Kidney glomerular epithelial cell (primary cell): ENCODE measurements around the gene RTN4.
"Not testable (repeated sequence)": the region's sequence is repeated elsewhere in the genome, so short reads cannot be mapped to it uniquely, and the experiment has no call there.

Experiments used
- DNase-seq: peaks from one replicate; lab custom pipeline; 2025; lab: John Stamatoyannopoulos, UW

The RTN4 gene, protein sequence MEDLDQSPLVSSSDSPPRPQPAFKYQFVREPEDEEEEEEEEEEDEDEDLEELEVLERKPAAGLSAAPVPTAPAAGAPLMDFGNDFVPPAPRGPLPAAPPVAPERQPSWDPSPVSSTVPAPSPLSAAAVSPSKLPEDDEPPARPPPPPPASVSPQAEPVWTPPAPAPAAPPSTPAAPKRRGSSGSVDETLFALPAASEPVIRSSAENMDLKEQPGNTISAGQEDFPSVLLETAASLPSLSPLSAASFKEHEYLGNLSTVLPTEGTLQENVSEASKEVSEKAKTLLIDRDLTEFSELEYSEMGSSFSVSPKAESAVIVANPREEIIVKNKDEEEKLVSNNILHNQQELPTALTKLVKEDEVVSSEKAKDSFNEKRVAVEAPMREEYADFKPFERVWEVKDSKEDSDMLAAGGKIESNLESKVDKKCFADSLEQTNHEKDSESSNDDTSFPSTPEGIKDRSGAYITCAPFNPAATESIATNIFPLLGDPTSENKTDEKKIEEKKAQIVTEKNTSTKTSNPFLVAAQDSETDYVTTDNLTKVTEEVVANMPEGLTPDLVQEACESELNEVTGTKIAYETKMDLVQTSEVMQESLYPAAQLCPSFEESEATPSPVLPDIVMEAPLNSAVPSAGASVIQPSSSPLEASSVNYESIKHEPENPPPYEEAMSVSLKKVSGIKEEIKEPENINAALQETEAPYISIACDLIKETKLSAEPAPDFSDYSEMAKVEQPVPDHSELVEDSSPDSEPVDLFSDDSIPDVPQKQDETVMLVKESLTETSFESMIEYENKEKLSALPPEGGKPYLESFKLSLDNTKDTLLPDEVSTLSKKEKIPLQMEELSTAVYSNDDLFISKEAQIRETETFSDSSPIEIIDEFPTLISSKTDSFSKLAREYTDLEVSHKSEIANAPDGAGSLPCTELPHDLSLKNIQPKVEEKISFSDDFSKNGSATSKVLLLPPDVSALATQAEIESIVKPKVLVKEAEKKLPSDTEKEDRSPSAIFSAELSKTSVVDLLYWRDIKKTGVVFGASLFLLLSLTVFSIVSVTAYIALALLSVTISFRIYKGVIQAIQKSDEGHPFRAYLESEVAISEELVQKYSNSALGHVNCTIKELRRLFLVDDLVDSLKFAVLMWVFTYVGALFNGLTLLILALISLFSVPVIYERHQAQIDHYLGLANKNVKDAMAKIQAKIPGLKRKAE

DNA sequence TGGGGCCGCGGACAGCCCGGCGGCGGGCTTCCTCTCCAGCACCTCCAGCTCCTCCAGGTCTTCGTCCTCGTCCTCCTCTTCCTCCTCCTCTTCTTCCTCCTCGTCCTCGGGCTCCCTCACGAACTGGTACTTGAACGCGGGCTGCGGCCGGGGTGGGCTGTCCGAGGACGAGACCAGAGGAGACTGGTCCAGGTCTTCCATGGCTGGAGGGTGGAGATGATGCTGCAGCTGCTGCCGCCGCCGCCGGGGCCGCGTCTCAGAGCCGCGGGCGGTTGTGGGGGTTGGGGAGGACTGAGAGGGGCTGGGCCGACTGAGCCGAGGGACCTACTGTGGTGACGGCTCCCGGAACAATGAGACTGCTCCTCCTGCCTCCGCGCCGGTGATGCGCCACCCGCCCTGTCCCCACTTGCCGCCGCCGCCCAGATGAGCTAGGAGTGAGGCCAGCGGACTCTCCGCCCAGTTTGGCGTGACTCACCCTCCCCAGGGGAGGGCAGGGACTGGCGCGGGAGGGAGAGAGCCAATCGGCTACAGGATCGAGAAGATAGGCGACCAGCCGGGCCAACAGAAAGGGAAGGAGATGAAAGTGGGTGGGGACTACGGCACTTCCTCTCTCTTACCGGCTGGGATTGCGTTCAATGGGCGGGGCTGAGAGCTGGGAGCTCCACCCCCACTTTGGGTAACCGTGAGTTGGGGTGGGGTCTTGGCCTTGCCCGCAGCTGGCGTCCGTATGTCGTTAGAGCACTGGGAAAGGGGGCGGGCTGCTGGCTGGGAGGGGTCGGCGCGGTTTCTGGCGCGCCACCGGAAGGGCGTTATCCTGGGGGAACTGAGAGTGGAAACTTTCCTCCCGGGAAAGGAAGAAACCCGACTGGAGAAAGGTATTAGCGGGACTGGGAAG, at the start of gene RTN4:
Gene RTN4 (minus strand): TSS at position 352 of the 895 bp plus-strand sequence. CDS start 151 bp downstream, at position 201.
- DNase-seq = peak; percentile 98

DNA sequence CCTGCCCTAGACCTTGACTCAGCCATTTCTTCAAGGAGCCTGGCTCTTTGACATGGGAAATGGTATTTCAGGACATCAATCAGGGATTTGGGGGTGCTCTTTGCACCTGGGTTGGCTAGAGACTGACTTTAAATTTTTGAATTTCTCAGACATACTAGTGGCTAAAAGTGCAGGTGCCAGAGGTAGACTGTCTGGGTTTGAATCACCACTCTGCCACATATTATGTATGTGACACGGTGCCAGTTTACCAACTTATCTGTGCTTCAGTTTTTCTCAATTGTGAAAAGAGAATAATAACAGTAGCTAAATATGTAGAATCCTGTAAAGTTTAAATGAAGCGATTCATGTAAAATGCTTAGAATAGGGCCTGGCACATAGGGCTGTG, 49.2 kb upstream of the RTN4 start:
- no peak for DNase-seq

DNA sequence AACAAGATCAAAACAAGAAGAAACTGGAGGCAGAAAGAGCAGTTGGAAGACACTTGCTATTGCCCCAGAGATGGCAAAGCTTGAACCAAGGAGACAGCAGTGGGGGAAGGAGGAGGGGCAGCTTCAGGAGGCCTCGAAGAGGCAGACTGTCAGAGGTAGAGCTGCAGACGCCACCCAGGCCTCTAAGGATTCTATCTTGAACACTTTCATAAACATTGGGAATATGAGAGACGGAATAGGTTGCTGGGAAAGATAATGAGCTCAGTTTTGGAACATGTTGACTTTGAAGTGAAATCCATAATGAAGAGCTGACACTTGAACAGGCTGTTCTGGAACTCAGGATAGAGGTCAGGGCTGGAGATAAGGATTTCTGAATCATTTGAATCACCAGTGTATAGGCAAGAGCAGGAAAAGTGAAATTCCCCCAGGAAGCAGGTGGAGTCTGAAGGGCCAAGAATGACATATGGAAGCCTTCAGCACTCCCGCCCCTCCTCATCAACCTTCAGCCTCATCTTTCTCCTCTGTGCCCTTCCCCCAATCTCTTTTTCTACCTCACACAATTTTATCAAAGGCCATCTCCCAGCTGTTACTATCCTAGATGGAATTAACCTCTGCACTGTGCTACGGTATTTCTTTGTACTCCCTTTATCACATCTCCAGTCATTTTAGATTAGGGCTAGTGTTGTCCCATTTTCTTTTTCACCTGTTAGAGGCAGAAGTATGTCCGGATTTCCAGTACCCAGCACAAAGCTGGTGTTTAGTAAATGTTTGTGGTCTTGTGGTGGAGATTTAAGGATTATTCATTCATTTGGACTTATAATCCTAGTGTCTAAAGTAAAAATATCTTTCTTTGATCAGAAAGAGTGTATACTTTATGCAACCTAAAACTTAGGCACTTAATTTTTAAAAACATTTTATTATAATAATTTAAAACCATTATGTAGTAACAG, 47.5 kb upstream of the RTN4 start:
- no peak for DNase-seq

DNA sequence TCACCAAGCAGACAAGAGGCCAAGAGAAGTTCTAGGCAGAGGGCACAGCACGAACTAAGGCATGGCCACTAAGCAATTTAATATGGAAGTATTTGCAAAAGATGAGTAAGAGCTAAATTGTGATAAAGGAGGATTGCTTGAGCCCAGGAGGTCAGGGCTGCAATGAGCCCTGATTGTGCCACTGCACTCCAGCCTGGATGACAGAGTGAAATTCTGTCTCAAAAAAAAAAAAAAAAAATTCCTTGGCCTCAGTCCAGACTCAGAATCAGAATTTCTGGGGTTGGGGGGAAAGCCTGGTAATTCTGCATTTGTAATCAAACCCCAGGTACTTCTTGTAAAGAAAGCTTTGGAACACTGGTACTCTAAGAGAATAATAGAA, 46.8 kb upstream of the RTN4 start:
- DNase-seq = no peak

DNA sequence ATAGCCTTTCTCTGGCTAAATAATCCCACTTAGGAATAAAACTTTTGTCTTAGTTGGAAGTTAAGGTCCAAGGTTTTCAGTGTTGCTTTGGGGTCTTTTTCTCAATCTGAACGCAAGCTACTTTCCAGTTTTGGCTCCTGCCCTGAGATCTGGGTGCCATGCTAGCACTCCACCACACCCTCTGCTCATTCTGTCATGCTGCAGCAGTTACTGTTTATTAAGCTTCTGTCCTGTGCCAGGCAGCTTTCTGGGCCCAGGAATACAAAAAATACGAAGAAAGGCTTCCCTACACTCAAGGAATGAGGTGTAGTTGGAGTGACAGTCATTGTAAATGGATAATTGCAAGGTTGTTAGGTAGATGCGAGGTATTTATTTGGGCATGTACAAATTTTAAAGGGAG, 46.3 kb upstream of the RTN4 start:
- no peak for DNase-seq

DNA sequence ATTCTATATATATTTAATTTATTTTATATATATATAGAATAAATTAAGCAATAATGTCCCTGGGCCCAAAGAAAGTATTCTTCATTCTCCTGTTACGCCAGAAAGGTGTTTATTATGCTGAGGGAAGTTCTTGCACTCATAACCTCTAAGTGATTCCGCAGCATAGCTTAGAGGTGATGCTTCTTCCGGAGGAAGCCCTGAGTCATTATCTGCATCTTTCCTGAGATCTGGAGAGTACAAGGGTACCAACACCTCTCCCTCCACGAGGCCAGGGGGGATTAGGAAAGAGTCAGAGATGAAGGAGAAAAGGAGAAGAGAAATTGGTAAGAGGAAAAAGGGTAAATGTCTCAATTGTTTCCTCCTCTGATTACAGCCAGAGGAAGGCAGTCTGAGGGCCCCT, 43.1 kb upstream of the RTN4 start:
- no peak for DNase-seq

DNA sequence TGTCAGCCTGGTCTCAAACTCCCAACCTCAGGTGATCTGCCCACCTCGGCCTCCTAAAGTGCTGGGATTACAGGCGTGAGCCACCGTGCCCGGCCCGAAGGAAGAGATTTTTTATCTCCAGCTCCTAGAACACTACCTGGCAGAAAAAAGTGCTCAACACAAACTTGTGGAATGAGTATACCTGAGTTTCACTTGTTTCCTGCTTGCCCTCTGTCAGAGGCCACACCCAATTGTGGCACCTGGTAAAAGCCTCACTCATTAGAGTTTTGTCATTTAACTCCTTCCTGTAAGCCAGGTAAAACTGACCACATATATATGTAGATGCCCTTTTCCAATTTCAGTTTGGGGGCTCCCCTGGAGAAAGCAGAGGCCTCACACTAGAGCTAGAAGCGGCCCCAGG, 42.2 kb upstream of the RTN4 start:
- DNase-seq = no peak

DNA sequence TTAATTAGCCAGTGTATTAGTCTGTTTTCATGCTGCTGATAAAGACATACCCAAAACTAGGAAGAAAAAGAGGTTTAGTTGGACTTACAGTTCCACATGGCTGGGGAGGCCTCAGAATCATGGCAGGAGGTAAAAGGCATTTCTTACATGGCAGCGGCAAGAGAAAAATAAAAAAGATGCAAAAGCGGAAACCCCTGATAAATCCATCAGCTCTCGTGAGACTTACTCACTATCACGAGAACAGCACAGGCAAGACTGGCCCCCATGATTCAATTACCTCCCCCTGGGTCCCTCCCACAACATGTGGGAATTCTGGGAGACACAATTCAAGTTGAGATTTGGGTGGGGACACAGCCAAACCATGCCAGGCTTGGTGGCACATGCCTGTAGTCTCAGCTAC, 41.4 kb upstream of the RTN4 start:
- DNase-seq = not testable (repeated sequence)

DNA sequence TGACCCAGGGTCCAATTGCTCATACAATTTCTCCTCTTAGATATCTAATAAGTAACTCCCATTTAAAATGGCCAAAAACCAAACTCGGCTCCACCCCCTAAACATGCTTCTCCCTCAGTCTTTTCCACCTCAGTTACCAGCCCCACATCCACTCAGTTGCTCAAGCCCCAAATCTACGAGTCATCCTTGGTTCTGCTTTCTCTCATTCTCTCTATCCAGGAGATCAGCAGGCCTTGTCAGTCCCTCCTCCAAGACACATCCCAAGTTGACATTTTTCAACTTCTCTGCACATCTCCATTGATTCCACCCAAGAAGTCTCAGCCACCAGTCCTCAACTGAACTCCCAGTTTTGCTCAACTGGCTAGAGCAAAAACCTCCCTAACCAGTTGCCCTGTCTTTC, 40.5 kb upstream of the RTN4 start:
- DNase-seq = no peak

DNA sequence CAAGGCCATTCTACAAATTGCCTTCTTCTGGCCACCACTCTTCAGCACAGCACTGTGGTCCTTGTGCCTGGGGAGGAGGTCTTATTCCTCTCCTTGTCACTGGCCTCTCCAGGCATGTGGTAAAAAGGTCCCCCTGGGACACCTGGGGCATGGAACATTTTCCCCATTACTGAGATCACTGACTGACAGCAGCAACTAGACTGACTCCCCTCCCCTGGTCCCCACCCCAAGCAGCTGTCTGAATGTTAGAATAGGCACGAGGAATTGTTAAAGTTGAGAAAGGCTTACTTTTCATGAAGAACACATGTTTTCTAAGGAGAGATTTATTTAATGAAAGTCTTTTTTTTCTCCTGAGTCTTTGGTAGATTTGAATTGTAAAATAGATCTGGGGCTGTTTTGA, 39.5 kb upstream of the RTN4 start:
- DNase-seq = no peak

DNA sequence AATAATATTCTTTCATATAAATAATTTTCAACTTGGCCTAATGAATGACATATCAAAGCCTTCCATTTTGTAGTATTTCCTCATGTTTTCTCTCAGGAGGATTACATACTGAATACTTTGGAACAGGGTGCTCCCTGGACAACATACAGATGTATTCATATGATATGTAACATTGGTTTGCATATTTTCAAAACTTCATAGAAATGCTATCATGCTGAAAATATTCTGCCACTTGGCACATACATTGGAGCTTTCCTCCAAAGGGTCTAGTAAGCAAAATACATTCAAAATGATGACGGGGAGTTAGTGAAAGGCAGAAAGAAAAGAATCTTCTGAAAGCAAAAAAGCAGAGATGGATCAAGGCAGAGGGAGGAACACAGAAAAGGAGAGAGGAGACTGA, 38.1 kb upstream of the RTN4 start:
- DNase-seq = no peak

DNA sequence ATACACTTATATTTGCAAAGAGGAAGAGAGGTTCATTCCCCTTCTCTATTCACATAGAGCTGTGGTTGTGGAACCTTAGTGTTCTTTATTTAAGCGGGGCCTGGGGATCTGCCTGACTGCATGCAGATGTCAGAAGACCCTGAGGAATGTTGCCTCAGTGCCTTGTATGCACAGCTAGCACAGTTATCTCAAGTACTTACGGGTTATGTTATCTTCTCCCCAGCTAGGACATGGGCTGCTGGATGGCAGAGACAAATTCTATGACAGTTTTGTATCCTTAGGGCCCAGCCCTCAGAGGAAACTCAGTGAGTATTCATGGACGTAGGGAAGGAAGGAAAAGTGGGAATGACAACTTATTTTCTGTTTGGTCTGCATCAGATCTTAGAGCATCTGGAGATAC, 37.7 kb upstream of the RTN4 start:
- DNase-seq = no peak

DNA sequence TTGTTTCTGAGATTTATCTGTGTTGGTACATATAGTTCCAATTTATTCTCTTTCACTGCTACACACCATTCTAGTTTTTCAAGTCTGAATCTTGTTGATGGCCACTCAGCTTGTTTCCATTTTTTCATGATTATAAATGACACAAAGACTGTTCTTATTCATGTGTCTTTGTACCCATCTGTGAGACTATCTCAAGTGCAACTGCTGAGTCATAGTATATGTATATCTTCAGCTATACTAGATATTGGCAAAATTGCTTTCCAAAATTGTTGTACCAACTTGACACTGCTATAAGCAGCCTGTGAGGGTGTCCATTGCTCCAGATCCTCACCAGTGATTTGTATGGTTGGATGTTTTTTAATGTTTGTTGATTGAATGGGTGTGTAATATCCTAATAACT, 37.2 kb upstream of the RTN4 start:
- no peak for DNase-seq

DNA sequence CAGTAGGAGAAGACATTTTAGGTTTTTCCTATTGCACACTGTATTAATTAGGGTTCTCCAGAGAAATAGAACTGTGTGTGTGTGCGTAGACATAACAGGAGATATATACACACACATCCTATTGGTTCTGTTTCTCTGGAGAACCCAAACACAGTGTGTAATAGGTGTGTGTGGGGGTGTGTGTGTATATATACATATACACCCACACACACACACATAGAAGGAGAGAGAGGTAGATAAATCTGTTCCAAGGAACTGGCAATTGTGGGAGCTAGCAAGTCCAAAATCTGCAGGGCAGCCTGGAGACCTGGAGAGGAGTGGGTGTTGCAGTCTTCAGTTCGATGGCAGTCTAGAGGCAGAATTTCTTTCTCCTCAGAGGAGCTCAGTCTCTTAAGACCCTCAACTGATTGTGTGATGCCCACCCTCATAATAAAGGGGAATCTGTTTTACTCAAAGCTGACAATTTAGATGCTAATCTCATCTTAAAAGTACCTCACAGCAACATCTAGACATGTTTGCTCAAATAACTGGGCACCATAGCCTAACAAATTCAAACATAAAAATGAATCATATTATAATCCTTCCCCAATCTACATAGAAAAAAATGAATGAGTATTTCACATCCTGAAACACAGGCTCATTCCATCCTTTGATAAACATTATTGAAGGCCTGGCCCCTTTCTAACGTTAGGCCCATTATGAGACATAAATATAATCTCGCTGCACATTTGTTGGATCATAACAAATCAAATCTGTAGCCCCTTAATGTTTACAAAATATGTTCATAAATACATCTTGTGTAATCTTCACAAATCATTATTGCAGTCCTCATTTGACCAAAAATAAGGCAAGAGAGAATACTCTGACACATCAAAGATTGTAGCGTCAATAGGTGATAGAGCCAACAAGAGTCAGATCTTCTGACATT, 35.1 kb upstream of the RTN4 start:
- DNase-seq = no peak

DNA sequence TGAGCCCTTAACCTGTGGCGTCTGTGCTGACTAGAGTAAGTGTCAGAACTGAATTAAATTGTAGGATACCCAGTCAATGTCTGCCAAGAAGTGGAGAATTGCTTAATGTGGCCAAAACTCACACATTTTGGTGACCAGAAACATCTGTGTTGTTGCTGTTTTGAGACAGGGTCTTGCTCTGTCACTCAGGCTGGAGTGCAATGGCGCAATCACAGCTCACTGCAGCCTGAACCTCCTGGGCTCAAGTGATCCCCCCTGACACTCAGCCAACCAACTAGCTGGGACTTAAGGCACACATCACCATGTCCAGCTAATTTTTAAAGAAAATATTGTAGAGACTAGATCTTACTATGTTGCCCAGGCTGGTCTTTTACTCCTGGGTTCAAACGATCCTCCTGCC, 34.4 kb upstream of the RTN4 start:
- DNase-seq = no peak

DNA sequence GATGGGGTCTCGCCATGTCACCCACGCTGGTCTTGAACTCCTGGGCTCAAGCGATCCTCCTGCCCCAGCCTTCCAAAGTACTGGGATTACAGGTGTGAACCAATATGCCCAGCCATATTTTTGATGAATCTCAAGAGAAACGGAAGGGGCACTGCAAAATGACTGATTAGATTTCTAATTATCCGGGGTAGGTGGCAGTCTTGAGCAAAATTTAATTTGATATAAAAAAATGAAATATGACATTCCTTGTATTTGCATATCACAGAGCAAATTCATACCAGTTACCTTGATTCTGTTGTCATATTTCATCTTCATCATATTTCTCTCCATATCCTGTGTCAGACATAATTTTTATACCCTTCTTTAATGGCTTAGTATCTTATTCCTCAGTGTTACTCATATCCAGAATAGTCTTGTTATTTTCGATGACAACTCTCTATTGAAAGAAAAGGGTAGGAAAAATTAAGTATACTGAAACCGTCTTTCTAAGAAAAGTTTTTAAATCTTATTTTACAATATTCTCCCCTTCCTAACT, 30.0 kb upstream of the RTN4 start:
- no peak for DNase-seq

DNA sequence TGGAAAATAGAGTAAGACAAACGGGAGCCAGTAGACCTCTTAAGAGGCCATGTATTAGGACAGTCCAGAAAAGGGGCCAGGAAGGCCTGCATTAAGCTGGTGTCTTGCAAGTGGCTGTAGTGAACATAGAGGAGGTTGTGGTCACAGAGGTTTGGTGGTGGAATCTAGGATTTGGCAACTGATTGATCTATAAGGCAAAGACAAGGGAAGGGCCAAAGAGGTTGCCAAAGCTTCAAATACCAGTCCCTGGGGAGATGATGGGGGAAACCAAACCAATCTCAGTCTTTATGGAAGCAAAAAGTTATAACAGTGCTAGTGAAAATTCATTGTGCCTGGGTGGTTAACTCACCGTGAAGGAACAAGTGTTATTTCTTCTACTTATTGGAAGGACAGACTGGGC, 28.7 kb upstream of the RTN4 start:
- DNase-seq = no peak

DNA sequence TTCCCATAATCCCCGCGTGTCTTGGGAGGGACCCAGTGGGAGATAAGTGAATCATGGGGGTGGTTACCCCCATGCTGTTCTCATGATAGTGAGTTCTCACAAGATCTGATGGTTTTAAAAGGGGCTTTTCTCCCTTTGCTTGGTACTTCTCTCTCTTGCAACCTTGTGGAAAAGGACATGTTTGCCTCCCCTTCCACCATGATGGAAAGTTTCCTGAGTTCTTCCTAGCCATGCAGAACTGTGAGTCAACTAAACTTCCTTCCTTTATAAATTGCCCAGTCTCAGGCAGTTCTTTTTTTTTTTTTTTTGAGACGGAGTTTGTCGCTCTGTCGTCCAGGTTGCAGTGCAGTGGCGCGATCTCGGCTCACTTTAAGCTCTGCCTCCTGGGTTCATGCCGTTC, 26.5 kb upstream of the RTN4 start:
- DNase-seq = no peak

DNA sequence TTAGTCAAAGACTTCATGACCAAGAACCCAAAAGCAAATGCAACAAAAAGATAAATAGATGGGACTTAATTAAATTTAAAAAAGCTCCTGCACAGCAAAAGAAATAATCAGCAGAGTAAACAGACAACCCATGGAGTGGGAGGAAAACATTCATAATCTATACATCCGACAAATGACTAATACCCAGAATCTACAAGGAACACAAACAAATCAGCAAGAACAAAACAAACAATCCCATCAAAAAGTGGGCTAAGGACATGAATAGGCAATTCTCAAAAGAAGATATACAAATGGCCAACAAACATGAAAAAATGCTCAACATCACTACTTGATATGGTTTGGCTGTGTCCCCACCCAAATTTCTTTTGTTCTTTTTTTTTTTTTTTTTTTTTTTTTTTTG, 25.8 kb upstream of the RTN4 start:
- DNase-seq = not testable (repeated sequence)
